Measurements from ENCODE around the gene NEGR1.

DNA sequence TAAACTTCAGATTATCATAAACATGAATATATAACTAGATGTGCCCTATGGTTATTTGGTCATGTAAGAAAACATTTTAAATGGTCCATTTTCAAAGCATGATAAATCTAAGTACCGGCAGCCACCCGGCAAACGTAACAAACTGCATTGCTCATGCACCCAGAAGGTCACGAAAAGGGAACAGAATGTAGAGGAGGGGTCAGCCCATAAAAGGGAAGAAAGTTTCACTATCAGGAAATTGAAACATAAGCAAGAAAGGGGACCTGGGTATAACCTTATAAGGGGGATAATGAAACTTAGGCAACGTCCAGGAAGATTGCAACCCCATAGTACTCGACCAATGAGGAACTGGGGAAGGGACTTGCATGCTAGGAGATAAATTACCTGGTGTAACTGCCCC is 780.3 kb downstream of the NEGR1 start:
- TF ChIP-seq, protein P1, sequence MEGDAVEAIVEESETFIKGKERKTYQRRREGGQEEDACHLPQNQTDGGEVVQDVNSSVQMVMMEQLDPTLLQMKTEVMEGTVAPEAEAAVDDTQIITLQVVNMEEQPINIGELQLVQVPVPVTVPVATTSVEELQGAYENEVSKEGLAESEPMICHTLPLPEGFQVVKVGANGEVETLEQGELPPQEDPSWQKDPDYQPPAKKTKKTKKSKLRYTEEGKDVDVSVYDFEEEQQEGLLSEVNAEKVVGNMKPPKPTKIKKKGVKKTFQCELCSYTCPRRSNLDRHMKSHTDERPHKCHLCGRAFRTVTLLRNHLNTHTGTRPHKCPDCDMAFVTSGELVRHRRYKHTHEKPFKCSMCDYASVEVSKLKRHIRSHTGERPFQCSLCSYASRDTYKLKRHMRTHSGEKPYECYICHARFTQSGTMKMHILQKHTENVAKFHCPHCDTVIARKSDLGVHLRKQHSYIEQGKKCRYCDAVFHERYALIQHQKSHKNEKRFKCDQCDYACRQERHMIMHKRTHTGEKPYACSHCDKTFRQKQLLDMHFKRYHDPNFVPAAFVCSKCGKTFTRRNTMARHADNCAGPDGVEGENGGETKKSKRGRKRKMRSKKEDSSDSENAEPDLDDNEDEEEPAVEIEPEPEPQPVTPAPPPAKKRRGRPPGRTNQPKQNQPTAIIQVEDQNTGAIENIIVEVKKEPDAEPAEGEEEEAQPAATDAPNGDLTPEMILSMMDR (IDR thresholded peaks at IDR 0.05) = no peak
- no peak for TF ChIP-seq POLR2A (IDR thresholded peaks at IDR 0.05)
